Stimulated activated naive CD8-positive, alpha-beta T cell treated with anti-CD3 and anti-CD28 coated beads, Interleukin-15, Interleukin-2, amounts not matched to agents 100 U/mL and 50 U/mL, for 24 hours (primary cell): ENCODE data around the gene FAM227B.
A peak's percentile ranks its signal among the peaks of the same experiment; 100 is the strongest.
"Not testable (repeated sequence)": the region's sequence is repeated elsewhere in the genome, so short reads cannot be mapped to it uniquely, and the experiment has no call there.

Experiments
- ATAC-seq: fragments of 150-1000 bp; cut with Tn5 transposase; one replicate; pipeline ENCODE4 v1.10.0; 2021
- DNase-seq: peaks from one replicate; pipeline ENCODE4 v3.0.0; 2021

The FAM227B gene

DNA sequence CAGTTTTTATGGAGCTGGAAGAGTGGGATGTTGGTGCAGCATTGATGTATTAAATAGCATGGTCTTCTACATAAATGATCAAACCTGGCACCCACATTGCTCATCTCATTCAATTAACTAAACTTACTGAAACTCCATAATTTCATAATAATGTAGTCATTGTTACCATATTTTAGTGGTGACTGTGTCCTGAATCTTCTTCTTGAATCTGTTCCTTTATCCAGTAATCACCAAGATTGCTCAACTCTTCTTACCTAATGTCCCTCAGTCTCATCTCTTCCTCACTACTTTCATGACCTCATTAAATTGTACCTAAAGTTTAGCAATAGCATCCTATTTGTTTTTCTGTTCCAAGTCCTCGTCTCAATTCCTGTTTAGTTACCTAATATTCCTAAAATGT, 127.8 kb downstream of the FAM227B start:
- no peak for DNase-seq
- no peak for ATAC-seq

DNA sequence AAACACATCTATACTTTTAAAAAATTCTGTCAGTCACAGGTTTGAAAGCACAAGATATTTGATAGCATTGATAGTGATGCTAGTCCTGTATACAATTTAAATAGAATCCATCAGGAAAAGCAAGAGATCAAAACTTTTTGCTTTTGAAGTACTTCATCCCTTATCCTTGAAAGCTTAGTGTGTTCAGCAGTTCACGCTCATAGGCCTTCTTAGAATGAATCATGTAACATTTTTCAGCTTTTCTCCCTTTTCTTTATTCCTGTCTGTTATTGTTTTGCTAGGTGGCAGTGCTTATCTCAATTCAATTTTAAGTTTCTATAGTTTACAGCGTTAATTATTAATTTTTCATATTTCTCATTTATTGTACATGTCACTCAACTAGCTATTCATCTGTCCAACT, 128.5 kb downstream of the FAM227B start:
- DNase-seq, result no peak
- ATAC-seq, result no peak

DNA sequence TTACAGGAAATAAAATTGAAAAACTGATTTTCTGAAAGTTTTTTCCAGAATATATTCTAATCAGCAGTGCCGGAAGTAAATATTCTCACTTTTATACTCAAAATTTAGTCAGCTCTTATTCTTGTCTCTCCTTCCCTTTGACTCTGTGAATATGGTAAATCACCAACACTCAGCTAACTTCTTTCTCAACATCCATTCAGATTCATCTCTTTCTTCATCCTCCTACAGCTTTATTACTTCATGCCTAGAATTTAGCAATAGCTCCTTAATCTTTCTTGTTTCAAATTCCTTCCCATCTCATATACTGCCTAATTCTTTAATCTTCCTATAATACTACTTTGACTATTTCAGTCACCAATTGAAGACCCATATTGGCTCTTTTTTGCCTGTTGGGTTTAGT, 129.7 kb downstream of the FAM227B start:
- DNase-seq, result no peak
- ATAC-seq, result no peak

DNA sequence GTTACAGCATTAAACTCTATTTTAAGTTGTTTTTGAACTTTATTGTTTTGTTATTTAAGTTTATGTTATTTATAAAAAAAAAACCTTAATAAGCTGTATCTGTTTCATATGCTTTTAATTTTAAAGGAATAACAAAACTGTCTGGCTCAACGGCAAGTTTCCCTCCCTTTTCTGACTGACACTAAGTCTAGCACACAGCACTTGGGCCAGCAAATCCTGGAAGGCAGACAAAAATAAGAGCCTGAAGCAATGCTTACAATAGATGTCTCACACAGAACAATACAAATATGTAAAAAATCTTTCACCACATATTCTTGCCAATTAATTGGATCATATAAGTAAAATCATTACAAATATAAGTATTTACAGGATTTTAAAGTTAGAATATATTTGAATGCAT, 135.2 kb downstream of the FAM227B start:
- ATAC-seq, DNase-seq: not testable (repeated sequence)

DNA sequence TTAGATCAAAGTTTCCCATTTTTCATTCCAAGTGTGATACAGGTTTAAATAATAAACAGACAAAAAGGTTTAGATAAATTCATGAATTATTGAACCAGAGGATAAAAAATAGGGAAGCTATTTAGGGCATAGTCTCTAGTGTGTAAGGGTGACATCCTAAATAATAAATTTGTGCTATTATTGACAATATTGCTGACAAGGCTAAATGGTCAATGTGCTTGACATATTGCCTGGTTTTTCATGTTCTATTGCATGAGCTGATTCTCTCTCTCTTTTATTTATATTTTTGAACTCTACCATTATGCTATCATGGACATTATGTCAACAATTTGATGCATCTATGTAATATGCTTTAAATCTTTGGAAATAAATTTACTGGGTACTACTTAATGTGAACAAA, 141.6 kb downstream of the FAM227B start:
- ATAC-seq, DNase-seq: not testable (repeated sequence)

DNA sequence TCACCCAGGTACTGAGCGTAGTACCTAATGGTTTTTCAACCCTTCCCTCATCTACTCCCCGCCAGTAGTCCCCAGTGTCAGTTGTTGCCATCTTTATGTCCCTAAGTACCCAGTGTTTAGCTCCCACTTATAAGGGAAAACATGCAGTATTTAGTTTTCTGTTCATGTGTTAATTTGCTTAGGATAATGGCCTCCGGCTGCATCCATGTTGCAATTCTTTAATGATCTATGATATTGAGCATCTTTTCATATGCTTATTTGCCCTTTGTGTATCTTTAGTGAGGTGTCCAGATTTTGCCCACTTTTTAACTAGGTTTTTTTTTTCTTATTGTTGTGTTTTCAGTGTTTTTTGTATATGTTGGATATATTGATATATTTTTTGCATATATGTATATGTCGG, 142.6 kb downstream of the FAM227B start:
- ATAC-seq, DNase-seq: not testable (repeated sequence)

DNA sequence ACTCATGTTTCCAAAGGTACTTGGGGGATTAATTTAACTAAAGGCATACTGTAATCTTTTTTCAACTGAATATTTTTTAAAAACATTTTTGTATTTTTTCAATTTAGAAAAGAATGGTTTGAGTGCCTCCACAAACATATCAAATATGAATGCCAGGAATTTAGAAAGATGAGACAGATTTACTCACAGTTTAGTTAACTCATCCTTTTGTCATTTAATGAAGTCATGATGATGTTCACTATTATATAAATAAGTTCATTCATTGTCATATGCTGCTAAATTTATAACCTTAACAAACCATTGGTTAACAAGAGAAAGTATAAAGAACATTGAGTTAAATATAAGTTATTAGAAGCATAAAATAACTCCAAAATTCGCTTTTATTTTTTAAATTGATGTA, 147.6 kb downstream of the FAM227B start:
- no peak for DNase-seq
- ATAC-seq, result no peak

DNA sequence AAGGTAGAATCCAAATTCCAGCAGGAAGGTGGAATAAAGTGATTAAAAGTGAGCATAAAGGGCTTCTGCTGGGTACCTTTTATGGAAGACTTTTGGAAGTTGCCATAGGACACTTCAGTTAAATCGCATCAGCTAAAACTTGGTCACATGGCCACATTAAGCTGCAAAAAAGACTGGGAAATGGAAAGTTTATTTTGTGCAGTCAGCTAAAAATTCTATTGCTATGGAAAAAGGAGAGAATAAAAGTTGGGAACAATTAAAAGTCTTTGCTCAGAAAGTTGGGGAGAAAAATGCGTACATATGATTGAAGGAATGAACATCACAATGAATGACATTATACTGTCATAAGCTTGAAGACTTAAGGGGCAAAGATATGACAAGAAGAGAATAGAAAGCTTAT, 148.3 kb downstream of the FAM227B start:
- no peak for DNase-seq
- ATAC-seq, result no peak

DNA sequence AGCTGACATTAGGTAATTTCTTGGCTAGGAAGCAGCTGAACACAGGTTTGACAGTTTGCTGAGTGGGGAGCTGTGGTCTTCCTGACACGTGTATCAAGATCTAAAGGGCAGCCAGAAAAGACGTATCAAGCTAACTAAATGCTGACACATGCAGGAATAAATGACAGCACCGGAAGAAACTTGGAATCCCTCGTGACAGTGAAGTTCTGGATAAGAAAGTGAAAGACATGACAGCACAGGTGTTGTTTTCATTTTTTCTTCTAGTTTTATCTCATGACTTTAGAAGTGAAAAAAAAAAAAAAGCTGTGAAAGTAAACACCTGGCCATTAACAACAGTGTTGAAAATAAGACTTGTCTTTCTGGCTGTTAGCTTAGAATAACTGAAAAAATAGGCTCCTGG, 148.9 kb downstream of the FAM227B start:
- DNase-seq, result no peak
- ATAC-seq, result no peak

DNA sequence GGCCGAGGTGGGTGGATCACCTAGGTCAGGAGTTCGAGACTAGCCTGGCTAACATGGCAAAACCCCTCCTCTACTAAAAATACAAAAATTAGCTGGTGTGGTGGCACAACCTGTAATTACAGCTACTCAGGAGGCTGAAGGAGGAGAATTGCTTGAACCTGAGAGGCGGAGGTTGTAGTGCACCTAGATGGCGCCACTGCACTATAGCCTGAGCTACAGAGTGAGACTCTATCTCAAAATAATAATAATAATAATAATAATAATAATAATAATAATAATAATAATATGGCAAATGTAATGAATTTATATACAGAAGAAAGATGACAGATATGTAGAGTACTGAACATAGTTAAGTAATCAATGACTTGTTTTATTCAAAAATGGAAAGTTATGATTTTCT, 149.4 kb downstream of the FAM227B start:
- peak; percentile 61 for DNase-seq
- not testable (repeated sequence) for ATAC-seq

DNA sequence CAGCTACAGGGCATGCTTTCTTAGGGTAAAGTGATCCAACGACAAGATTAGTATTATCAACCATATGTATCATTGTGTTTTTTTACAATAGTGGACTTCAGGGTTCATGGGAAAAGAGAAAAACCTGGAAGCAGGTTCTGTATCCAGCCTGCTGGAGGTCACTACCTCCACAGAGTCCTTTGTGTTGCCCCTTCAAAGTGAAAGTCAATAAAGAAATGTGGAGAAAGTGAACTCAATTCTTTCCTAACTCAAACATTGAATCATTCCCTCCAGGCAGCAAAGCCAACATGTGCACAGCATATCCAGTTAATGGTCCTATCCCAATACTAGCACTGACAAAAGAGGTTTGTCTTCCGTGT, 152.2 kb downstream of the FAM227B start:
- ATAC-seq, result no peak
- DNase-seq, result no peak

DNA sequence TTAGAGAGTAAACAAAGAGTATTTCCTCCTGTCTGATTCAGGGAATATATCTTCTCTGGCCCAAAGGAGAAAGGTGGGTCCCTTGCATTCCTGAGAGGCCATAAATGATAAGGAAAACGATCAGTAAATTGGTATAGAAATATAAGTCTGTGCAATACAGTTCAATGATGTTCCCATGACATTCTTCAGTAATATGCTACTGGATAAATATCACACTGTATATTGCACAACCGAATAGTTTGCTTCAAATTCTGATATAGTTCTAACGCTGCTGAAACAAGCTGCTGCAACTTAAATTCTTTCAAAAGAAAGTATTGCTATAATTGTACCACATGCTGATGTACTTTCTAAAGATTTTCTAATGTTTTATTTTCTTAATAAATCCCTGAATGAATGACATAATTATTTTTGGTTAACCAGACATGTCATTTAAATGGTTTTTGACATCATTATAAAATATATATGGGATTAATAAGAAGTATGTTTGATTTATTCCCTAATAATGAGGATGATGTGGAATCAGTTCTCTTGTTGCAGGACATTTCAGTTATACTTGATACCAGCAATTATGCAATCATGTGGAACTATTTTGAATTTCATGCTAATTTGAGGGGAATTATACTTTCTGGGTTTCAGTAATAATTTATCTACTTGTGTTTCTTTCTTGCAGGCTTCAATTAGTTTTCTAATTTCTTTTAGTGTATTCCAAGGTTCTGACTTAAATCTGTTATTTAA, 152.7 kb downstream of the FAM227B start:
- ATAC-seq (no peak), DNase-seq (no peak)

DNA sequence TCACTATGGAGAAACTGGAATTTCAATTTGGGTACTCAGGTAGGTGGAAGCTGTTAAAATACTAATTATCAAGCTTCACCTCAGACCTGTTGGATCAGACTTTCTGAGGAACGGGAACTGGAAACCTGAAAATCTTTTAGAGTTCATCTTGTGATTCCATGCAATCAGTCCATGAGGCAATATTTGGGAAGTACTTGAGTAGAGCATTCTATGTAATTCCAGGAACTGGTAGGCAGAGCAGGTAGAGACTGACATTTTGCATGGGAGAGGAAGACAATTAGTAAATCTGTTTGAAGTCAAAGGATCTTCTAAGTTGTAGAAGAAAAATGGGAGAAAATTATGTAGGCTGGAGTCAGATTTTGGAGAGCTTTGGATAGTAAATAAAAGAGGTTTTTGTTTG, 154.5 kb downstream of the FAM227B start:
- no peak for ATAC-seq
- no peak for DNase-seq

DNA sequence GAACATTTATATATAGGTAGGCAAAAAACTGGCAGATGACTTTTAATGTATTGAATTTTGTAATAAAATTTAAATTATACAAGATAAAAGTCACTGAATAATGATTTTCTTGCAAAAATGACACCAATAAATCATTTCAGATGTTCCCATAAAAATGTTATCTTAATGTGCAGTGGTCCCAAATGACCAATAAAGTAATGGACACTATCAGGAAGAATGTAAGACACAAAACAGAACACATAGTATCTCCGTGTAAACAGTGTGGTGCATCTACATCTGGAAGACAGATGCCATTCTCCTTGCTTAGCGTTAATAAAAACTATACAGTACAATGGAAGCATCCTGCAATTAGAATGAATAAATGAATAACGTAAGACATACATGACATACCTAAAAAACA, 156.1 kb downstream of the FAM227B start:
- ATAC-seq (no peak), DNase-seq (no peak)

DNA sequence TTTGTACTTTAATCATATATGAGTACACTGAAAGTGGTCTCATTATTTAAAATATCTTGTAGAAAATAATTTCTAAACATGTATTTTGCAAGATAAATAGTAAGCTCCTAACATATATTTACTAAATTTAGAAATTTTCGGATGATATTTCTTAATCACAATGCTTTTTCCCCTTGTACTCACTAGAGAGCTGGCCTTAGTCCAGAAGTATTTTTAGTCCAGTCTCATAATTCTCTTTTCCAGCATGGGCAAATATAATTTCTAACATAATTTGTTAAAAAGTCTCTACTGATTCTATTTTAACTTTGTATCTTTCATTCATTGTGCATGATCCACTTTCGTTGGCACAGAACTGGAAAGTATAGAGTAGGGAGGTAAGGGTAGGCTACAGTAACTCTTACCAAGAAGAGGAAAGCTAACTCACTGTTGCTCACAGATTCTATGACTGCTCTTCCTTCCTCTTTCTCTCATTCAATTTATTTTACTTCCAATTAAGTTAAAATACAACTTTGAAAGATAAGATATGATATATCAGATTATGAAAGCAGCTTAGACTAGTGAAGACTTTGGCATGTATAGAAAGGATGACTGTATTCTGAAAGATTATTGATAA, 158.3 kb downstream of the FAM227B start:
- DNase-seq, result no peak
- no peak for ATAC-seq

DNA sequence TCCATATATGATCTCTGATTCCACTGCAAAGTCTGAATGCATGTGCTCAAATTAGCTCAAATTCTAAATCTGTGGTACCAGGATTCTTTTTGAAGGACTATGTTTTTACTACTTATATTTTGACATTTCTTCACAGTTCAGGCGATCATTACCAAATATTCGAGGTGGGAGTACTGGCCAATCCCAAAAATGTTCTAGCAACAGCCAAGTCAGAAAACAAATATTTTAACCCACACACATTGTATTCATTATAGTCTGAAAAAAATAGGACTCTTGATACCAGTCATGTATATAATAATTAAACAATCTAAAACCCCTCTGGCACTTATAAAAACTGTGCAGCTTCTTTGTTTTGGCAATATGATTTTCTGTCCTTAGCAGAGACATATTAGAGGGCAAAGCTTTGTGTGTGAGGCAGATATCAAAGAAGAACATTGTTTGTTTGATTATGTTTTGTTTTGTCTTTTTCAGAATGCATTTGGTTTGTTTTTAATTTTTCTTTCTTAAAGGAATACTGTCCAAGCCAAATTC, 160.1 kb downstream of the FAM227B start:
- no peak for DNase-seq
- no peak for ATAC-seq

DNA sequence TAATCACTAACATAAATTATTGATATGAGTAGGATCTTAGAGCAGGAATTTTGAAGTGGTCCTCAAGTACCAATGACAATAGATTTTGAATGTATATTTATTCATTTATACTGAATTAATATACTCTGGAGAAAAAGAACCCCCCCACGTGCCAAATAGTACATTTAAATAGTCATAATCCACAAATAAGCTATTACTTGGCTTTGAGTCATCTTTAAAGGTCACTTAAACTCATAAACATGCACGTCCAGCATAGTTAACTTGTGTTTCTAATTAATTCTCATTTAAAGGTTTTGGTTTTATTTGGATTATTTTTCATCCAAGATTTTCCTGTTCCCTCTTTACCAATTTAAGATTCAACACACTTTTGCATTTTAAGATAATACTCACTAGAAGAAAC, 162.5 kb downstream of the FAM227B start:
- ATAC-seq, result no peak
- DNase-seq, result no peak

DNA sequence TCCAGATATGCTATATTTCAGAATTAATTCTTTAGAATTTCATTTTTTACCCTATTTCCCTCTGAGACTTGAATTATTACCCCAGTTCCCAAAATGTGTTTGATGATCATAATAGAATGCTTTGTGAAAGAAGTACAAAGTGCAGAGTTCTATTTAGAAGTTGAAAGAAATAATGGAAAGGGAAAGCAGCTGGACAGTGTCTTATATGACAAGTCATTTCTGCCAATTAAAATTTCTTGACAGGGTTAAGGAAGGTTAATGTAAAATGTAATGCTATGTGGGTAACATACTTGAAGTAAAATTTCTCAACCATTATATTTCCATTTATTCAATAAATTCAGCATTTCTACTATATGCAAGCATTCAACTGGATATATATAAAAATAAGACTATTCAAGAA, 164.5 kb downstream of the FAM227B start:
- ATAC-seq, result no peak

DNA sequence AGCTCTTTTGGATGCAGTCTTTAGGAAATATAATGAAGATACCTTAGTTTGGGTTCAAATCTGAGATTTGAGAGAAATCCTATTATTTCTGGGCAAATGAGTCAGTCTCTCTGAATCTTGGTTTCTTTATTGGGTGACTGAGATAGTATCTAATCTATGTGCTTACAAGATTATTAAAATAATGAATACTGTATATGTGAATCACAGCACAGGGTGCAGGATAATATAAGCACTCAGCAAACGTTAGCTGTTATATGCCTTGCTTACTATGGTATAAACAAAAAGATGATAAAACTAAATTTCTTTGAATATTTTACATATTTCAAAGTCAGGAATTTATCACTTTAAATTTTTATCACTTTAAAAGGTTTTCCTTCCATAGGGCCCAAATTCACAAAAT, 168.0 kb downstream of the FAM227B start:
- no peak for ATAC-seq
- DNase-seq, result no peak

More for the DNA sequence above, 164.5 kb downstream of the FAM227B start:
- DNase-seq, result no peak

DNA sequence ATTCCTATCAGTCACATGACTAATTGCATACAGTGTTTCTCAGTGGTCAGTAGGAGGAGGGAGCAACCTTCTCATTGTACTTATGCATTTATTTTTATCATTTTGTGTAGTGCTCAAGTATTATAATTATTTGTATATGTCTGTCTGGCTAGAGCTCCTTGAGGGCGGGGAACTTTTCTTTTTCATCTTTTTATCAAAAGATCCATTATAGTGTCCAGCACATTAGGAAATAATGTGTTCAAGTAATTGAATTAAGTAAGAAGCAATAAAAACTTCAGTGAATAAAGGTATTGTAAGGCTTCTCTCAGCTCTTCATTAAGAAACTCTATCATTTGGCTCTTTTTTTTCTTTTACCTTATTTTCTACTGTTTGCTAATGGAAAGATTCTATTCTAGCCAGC, 178.8 kb downstream of the FAM227B start:
- DNase-seq (no peak), ATAC-seq (no peak)

DNA sequence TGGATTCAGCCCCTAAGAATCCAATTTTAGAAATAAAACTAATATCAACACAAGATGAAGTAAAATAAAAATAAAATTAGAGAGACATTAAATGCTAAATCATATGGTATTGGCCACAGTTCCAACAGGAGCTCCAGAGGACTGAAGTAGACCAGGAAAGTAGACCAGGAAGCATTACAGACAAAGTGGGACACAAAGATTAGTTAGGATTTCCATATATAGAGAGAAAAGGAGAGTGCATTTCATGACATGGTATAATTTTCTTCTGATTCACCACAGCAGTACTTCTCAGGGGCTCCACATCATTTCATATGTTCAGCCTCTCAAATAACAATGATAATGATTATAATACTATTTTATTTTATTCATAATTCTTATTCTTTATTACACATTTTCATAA, 179.3 kb downstream of the FAM227B start:
- DNase-seq, result no peak
- ATAC-seq, result no peak

DNA sequence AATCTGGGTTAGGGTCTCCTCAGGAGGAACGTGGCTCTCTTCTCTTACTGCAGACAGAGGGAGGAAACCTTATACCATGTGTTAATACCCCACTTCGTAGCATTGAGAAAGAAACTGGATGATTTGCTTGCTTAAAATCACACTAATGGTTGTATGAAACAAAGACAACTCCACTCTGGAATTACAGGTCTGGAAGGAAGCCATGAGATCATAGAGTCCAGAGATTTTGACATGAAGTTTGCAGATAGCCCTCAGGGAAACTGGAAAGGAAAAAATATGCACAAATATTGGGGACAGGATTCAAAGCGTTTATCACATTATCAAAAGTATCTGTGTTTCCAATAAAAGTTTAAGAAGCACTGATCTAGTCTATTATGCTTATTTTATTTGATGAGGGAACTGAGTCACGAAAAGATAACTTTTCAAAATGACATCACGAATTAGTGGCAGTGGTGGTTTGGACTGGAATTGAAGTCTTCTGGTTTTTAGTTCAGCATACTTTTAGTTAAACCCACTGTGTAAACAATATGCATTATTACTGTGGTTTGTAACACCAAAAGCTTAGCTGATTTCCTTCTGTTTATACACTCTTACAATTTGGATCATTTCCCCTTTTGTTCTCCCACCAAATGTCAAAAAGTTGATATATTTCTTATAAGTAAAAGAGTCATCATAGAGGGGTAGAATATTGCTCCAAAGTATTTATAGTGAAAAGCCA, 180.8 kb downstream of the FAM227B start:
- ATAC-seq, result no peak

DNA sequence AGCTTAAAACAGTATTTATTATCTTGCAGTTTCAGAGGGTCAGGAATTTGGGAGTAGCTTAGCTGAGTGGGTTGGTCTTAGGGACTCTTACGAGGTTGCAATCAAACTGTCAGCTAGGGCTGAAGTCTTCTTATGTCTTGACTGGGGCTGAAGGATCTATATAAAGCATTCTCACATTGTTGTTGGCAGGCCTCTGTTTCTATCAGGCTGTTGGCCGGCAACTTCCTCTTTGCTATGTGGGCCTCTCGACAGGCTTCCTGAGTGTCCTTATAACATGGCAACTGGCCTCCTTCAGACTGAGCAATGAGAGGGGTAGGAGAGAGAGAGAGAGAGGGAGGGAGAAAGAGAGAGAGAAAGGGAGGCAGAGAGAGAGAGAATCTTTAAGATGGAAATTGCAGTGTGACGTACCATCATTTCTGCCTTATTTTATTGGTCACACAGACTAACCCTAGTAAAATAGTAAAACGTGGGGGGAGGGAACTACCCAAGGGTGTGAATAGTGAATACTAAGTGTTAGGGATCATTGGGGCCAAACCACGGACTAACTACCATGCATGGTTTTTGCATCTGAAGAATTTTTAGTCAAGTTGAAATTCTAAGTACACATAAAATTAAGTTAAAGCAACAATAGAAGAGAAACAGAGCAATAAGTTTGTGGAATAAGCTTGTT, 181.5 kb downstream of the FAM227B start:
- ATAC-seq (no peak), DNase-seq (no peak)

More for the DNA sequence above, 180.8 kb downstream of the FAM227B start:
- DNase-seq, result no peak
